OCI-M2 (cell line): ENCODE results near the gene FGF2.

Experiments used
- DNase-seq: peaks from one replicate; lab custom pipeline; 2025; ENCODE audit not compliant: unreplicated experiment; lab: John Stamatoyannopoulos, UW

Gene FGF2

DNA sequence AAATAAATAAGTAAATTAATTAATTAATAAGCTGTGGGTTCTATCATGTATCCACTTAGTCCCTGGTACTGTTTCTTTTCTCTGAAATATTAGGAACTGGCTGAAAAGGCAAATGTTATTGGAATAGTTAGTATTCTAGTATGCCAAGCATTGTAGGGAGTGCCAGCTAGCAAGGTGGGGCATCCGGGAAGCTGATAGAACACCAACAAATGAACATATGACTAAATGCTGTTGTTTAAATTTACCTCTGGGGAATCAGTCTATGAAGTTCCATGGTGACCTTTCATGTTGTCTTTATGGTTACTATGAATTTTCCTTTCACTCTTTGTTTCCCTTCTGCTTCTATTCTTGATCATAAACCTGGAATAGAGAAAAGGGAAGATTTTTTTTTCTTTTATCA is 63.1 kb downstream of the FGF2 start:
- DNase-seq: no peak

DNA sequence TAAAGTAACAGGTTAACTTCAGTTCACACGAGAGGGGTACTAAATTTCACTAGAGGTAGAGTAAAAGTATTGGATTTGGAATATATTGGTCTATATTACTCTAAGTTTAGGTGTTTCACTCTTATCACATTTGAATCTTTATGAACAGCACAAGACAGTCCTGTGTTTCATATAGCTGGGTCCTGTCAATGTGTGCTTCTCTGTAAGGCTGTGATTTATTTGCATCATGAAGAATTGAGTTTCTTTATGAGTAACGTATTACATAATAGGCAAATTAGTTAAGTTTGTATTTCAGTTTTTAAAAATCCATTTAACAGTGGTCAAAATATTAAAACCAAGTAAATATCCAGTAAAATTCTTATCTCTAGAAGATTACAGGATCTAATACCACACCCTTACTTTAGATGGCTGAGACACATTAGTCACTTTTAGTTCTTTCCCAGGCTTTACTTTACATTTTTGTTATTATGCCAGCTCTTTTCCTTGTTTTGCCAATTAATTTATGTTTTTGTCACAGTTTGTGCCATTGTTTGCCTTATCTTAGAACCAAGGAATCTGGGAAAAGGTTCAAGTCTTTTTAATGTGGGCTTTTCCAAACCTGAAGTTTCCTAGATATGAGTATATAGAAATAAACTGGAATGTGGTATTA is 63.6 kb downstream of the FGF2 start:
- no peak for DNase-seq

DNA sequence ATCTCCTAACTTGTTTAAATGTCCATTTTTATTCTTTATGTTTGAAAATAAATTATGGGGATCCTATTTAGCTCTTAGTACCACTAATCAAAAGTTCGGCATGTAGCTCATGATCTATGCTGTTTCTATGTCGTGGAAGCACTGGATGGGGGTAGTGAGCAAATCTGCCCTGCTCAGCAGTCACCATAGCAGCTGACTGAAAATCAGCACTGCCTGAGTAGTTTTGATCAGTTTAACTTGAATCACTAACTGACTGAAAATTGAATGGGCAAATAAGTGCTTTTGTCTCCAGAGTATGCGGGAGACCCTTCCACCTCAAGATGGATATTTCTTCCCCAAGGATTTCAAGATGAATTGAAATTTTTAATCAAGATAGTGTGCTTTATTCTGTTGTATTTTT is 68.2 kb downstream of the FGF2 start:
- DNase-seq: no peak

DNA sequence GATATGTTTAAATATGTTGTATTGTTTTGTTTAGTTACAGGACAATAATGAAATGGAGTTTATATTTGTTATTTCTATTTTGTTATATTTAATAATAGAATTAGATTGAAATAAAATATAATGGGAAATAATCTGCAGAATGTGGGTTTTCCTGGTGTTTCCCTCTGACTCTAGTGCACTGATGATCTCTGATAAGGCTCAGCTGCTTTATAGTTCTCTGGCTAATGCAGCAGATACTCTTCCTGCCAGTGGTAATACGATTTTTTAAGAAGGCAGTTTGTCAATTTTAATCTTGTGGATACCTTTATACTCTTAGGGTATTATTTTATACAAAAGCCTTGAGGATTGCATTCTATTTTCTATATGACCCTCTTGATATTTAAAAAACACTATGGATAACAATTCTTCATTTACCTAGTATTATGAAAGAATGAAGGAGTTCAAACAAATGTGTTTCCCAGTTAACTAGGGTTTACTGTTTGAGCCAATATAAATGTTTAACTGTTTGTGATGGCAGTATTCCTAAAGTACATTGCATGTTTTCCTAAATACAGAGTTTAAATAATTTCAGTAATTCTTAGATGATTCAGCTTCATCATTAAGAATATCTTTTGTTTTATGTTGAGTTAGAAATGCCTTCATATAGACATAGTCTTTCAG is 68.8 kb downstream of the FGF2 start:
- no peak for DNase-seq

DNA sequence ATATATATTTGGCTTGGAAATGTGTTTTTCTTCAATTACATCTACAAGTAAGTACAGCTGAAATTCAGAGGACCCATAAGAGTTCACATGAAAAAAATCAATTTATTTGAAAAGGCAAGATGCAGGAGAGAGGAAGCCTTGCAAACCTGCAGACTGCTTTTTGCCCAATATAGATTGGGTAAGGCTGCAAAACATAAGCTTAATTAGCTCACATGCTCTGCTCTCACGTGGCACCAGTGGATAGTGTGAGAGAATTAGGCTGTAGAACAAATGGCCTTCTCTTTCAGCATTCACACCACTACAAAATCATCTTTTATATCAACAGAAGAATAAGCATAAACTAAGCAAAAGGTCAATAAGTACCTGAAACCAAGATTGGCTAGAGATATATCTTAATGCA is 69.6 kb downstream of the FGF2 start:
- DNase-seq: no peak

DNA sequence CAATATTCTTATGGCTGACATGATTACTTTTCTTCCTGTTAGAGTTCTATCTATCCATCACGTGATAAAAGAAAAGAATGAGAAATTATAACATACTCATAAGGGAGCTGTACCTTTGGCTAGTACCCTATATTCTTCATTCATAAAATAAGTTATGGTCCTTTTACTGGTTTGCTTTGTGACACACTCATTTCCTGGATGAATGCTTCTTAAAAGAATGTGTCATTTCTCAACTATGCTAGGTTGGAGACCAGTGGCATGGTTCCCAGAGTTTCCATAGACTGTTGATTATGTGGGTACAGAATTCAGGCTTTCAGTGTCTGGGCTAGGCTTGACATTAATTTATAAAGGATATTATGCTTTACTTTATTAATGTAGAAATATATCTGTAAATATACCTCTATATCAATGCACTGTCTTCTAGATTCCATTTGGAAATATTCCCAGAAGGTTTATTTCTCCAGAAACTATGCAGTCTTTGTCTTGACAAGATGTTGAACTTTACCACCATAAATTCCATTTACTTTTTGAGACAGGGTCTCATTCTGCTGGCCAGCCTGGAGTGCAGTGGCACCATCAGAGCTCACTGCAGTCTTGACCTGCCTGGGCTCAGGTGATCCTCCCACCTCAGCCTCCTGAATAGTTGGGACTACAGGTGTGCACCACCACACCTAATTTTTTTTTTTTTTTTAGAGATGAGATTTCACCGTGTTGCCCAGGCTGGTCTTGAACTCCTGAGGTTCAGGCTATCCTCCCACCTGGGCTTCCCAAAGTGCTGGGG is 71.9 kb downstream of the FGF2 start:
- DNase-seq: no peak

DNA sequence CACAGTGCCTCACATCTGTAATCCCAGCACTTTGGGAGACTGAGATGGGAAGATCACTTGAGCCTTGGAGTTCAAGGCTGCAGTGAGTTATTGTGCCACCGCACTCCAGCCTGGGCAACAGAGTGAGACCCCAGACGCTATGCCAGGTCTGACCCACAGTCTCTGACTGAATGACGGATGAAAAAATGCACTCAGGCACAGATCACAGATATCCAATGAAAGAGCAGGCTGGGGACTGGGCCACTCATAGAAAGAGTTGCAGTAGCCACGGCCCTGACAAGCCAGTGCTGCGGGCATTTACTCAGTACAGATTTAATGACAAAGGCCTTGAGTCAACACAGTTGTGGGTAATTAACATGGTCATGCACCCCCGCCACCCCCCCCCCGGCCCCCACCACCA is 73.1 kb downstream of the FGF2 start:
- no peak for DNase-seq

DNA sequence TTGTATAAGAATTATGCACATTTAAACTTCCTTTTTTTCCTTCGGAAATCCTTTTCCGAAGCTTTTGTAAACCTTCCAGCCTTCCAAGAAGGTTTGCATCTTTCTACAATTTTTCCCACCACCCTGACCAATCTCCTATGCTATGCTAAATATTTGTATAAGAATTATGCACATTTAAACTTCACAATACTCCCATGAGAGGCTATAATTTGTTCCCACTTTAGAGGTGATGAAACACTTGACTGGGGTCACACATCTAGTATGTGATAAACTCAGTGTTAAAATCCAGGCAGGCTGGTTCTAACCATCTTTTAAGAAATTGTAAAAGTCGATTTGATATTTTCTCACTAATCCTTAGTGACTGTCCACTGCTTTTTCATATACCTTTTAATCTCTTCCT is 73.7 kb downstream of the FGF2 start:
- DNase-seq: no peak

DNA sequence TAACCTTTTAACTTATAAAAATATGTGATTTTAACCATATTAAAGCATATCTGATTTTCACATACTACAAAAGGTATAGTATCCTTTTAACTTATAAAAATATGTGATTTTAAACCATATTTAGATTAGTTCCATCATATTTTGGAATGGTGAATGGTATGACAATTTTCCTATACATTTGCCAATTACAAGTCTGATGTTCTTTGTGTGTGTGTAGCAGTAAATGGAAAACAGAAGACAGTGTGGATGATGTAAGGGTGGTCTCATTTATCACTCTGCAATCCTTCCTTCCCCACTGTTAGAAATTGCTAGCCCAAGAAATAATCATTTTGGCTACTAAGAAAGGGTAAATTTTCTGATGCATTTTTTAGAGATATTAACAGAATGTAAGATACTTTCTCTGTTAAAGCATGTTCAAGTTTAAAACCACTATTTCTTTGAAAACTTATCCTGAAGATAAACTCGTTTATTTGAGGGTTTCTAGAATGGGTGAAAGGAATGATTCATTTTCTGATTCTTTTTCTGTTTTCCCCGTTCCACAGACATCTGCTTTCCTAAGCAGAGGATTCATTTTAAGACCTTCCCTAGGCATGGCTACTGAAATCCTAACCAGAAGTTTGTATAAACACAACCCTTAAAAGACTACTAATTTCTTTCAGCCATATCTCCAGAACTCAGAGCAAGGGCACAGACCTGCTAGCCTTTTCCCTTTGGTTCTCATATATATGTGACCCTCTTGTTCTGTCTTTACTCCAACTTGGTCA is 74.8 kb downstream of the FGF2 start:
- no peak for DNase-seq

DNA sequence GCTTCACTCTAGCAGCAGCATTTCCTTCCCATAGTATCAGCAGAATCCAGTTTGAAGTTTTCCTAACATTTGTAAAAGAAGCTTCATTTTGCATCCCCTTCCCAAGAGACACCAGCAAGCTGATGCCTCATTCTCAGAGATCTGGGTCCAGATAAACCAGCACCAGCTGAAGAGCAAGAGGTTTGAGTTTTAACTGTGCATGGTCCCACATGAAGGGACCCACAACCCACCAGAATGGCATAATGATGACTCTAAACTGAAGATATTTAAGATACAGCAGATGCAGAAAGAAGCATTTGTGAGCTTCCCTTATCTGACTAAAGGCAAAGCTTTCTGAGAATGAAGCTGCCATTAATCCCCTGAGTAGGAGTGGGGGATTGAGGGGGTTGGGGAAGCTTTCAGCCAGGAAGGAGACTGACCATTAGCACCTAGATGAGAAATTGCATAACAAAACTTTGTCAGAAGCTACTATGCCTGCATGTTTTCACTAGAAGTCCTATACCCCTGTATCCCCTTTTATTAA is 77.2 kb downstream of the FGF2 start:
- DNase-seq: no peak

DNA sequence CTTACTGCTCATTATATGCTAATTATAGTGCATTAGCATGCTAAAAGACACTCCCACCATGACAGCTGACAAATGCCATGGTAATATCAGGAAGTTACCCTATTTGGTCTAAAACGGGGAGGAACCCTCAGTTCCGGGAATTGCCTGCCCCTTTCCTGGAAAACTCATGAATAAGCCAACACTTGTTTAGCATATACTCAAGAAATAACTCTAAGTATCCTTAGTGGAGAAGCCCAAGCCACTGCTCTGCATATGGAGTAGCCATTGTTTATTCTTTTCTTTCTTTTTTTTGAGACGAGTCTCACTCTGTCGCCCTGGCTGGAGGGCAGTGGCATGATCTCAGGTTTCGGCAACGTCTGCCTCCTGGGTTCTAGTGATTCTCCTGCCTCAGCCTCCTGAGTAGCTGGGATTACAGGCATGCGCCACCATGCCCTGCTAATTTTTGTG is 80.3 kb downstream of the FGF2 start:
- DNase-seq: no peak

DNA sequence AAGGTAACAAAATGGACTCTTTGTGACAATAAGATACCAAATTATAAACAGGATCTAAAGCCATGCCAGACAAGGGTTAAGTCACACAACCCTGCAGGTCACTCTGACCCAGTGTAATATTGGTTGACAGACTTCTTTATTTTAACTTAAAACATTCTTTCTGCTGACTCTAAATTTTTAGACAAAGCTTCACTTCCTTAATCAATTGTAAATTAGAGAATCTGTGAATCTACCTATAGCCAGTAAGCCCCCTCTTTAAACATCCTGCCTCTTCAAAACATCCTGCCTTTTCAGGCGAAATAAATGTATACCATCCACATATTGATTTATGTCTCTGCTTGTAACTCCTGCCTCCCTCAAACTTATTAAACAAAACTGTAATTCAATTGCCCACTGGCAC is 81.6 kb downstream of the FGF2 start:
- DNase-seq: no peak

DNA sequence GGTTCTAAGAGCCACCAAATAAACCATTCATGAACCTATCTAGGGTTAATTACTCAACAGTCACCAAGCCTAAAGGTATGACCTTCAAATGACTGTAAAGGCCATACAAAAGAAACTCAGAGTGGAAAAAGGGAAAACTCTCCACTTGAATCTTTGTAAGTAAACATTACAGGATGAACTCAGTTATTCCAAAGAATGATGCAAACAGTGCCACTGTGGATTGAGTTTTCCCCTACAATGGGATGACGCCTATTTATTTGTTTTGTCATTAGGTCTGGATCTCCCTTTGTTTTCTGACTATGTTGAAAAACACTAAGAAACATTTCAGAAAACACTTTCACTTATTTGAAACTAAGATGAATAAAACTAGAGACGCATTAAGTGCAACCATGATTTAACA is 83.1 kb downstream of the FGF2 start:
- DNase-seq: no peak

DNA sequence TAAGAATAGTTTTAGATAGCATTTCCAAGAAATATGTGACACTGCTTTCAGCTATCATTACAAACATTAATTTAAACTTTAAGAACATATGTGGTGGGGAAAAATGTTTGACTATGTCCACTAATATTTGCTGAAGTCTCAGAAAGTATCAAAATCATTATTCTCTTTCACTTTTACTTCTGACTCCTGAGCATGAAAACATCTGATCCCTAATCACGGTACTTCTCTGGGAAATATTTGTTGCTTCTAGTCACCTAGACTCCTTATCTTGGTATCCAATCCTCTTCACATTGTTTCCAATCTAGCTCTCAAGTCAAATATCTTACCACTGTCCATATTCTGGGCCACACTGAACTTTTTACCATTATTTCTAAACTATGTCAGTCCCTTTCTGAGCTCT is 85.0 kb downstream of the FGF2 start:
- DNase-seq: no peak

DNA sequence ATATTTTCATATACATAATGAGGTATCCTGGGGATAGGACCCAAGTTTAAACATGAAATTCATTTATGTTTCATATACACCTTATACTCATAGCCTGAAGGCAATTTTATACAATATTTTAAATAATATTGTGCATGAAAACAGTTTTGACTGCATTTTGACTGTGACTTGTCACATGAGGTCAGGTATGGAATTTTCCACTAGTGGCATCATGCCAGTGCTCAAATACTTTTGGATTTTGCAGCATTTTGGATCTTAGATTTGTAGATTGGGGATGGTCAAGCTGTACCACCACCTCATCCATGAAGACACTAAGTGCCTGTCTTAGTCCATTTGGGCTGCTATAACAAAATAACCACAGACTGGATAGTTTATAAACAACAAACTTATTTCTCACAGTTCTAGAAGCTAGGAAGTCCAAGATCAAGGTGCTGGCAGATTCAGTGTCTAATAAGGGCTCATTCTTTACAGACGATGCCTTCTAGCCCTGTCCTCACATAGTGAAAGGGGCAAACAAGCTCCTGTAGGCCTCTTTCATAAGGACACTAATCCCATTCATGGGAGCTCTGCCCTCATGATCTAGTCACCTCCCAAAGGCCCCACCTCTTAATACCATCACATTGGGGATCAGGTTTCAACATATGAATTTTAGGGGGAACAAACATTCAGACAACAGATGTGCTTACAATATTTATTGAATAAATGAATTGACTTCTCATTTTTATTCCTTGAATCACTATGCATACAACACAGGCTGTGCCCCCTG is 86.4 kb downstream of the FGF2 start:
- no peak for DNase-seq

DNA sequence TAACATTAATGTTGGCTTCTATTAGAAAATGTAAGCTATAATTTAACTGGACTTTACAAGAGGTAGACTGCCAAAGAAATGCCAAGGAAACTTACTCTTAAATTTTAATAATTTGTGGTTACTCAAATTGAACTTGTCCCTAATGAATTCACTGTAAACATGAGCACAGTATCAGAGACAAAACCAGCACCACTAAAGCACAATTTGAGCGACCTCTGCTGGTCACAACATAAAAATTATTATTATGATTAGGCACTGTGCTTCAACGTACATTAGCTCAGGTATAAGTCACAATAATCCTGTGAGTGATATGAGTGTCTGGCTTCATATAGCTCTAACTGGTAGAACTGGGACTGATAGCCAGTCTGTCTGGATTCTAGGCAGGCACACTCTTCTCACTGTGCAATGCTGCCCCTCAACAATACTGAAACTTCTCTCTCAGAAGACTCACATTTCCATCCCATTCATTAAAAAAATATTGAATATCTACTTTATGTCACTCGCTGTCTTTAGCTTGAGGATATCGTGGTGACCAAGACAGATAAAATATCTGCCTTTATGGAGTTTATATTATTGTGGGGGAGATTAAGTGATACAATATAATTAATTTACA is 87.8 kb downstream of the FGF2 start:
- DNase-seq: no peak

DNA sequence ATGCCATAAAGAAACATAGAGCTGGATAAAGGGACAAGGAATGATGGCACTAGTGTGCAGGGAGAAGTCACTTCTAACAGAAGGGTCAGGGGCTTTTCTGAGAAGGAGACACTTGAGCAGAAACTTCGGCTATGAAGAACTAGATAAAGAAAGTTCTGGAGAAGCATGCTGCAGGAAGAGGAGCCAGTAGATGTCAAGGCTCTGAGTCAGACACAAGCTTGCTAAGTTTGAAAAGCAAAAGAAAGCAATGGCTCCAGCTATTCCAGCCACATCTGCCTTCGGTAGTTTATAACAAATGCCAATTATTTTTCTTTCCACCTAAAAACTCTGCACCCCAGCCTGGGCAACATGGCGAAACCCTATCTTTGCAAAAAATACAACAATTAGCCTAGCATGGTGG is 88.3 kb downstream of the FGF2 start:
- no peak for DNase-seq

DNA sequence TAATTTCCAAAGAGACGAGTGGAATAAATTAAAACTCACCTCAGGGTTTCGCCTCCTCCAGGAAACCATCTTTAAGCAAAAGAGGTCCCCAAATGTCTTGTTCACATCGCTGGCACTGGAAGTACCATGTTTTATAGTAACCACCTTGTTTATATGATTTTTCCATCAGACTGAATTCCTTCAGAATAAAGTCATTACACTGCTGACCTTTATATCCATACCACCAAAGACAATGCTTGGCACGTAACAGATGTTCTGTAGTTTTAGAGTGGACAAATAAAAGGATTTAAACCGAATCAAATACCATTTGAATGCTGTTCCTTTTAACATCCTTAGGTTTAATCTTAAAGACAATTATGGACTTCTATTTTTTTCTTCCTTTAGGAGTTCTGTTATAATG is 91.1 kb downstream of the FGF2 start:
- no peak for DNase-seq

DNA sequence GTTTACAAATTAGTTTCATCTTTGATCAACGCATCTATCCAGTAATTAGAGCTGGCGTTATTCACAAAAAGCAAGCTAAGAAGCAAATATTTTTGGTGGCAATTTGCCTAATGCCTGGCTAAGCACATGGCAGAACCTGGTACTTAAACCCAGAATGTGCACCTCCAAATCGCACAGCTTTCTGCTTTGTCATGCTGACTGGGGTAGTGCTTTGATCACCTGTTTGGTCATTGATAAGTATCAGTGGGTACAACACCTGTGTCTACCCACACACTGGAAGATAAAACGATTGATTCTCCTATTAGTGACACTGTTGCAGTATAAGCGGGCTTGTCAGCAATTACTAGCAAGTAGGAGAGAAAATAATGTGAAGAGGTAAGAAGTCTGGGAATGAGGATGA is 93.8 kb downstream of the FGF2 start:
- DNase-seq: no peak

DNA sequence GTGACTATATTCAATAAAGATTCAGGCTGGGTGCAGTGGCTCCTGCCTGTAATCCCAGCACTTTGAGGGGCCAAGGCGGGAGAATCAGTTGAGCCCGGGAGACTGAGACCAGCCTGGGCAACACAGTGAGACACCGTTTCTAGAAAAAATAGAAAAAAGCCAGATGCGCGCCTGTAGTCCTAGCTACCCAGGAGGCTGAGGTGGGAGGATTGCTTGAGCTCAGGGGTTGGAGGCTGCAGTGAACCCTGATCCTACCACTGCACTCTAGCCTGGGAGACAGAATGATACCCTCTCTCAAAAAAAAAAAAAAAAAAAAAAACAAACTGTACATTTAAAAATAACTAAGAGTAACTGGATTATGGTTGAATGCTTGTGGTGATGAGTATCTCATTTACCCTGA is 94.7 kb downstream of the FGF2 start:
- DNase-seq: no peak
